Measurements from ENCODE around the gene ERV3-1.
"Not testable (repeated sequence)": the region's sequence is repeated elsewhere in the genome, so short reads cannot be mapped to it uniquely, and the experiment has no call there.

The ERV3-1 gene

DNA sequence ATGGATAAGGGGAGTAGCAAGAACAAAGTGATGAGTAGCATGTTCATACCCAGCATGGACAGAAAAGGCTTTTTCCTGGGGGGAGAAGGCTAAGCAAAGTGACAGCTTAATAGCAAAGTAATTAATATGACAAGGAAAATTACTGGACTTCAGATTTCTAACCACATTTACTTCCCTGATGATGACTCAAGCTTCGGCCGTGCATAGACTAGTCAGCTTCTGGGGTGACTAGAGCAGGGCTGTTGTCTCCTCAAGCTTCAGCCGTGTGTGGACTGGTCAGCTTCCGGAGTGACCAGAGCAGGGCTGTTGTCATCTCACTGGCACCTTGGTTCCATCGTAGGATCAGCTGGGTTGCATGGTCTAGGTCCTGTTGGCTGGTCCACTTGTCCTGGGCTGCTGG, 13.5 kb downstream of the ERV3-1 start:
- Mint-ChIP-seq H3K27me3 (no peaks in the 10 kb centered on the region), H3K36me3 (peaks cover 43% of the 10 kb centered on the region), H3K27ac (no peak overlapping the region), H3K4me3 (no peak overlapping the region), H3K9me3 (peaks cover 23% of the 10 kb centered on the region), H3K4me1 (no peaks in the 10 kb centered on the region)
- ATAC-seq (ENCODE audit: low read depth): no peak
- no peak for DNase-seq (ENCODE audit: low spot score in 2 of 2)

GRCh38 chr7:64990936-64991335, 15.6 kb downstream of the ERV3-1 start, which contains the start of gene ZNF117:
ZNF117 (minus strand) TSS chr7:64991036.
- Mint-ChIP-seq H3K27ac (no peak within 1 kb of the TSS), H3K4me1 (no peaks in the 10 kb centered on the region), H3K27me3 (no peaks in the 10 kb centered on the region), H3K9me3 (peaks cover 32% of the 10 kb centered on the region), H3K4me3 (no peak within 1 kb of the TSS), H3K36me3 (peaks cover 49% of the 10 kb centered on the region)
- ATAC-seq (ENCODE audit: low read depth) (no peak), DNase-seq (ENCODE audit: low spot score in 2 of 2) (no peak)

GRCh38 chr7:64990216-64990615, 16.3 kb downstream of the ERV3-1 start:
- peaks cover 32% of the 10 kb centered on the region for H3K9me3 Mint-ChIP-seq
- ATAC-seq (ENCODE audit: low read depth) (no peak), DNase-seq (ENCODE audit: low spot score in 2 of 2) (no peak)
- H3K4me3 Mint-ChIP-seq: no peak overlapping the region
- no peaks in the 10 kb centered on the region for H3K27me3 Mint-ChIP-seq
- peaks cover 52% of the 10 kb centered on the region for H3K36me3 Mint-ChIP-seq
- H3K27ac Mint-ChIP-seq: no peak overlapping the region
- H3K4me1 Mint-ChIP-seq: no peaks in the 10 kb centered on the region

DNA sequence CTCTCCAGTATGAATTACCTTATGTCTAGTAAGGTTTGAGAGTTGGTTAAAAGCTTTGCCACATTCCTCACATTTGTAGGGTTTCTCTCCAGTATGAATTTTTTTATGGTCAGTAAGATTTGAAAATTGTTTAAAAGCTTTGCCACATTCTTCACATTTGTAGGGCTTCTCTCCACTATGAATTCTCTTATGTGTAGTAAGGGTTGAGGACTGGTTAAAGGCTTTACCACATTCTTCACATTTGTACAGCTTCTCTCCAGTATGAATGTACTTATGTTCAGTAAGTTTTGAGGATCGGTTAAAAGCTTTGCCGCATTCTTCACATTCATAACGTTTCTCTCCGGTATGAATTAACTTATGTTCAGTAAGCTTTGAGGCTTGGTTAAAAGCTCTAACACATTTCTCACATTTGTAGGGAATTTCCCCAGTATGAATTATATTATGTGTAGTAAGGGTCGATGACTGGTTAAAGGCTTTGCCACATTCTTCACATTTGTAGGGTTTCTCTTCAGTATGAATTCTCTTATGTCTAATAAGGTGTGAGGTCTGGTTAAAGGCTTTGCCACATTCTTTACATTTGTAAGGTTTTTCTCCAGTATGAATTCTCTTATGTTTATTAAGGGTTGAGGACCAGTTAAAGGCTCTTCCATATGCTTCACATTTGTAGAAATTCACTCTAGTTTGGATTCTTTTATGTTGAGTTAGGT, 27.8 kb downstream of the ERV3-1 start:
- Mint-ChIP-seq H3K27ac (no peak overlapping the region), H3K27me3 (no peaks in the 10 kb centered on the region), H3K4me3 (no peak overlapping the region), H3K36me3 (peaks cover 51% of the 10 kb centered on the region), H3K9me3 (peaks cover 22% of the 10 kb centered on the region), H3K4me1 (no peaks in the 10 kb centered on the region)
- DNase-seq (ENCODE audit: low spot score in 2 of 2) (no peak), ATAC-seq (ENCODE audit: low read depth) (no peak)

- H3K36me3 Mint-ChIP-seq: no peaks in the 10 kb centered on the region
- no peak overlapping the region for H3K27ac Mint-ChIP-seq
- H3K9me3 Mint-ChIP-seq: peaks cover 12% of the 10 kb centered on the region
- DNase-seq (ENCODE audit: low spot score in 2 of 2): no peak
- no peak for ATAC-seq (ENCODE audit: low read depth)
- no peak overlapping the region for H3K4me3 Mint-ChIP-seq
- no peaks in the 10 kb centered on the region for H3K27me3 Mint-ChIP-seq
- no peaks in the 10 kb centered on the region for H3K4me1 Mint-ChIP-seq
These were observed 40.9 kb downstream of the ERV3-1 start for GRCh38 chr7:64965594-64965993.

DNA sequence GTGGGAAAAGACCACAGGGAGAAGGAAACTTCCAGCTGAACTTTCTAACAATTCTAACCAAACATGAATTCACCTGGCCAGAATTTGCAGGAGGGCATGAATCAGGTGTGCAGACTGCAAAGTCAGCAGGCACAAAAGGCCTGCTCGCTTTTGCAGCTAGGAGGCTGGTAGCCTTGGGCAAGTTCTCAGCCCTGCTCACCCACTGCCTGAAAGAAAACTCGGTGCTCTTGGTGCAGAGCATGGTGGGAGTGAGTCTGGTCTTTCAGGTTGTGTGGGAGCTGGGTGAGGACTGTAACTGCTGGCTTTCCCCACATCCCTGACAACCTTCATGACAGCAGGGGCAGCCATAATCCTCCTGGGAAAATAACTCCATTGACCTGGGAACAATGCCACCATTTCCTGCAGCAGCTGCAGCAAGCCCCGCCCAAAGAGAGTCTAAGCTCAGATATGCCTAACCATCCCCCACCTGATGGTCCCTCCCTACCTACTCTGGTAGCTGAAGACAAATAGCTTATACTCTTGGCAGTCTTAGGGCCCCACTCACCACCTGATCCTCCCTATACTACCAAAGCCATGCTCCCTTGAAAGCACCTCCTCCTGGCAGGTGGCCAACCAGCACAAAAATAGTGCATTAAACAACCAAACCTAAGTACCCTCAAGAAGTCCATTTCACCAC, 47.3 kb downstream of the ERV3-1 start:
- no peak overlapping the region for H3K4me3 Mint-ChIP-seq
- H3K27ac Mint-ChIP-seq: no peak overlapping the region
- peaks cover 16% of the 10 kb centered on the region for H3K9me3 Mint-ChIP-seq
- DNase-seq (ENCODE audit: low spot score in 2 of 2): no peak
- H3K27me3 Mint-ChIP-seq: no peaks in the 10 kb centered on the region
- no peak for ATAC-seq (ENCODE audit: low read depth)
- peaks cover 6% of the 10 kb centered on the region for H3K36me3 Mint-ChIP-seq
- H3K4me1 Mint-ChIP-seq: no peaks in the 10 kb centered on the region

- ATAC-seq (ENCODE audit: low read depth) (peak; percentile 57), DNase-seq (ENCODE audit: low spot score in 2 of 2) (peak in 1 of 2 donors; percentile 48)
- peaks cover 2% of the 10 kb centered on the region for H3K36me3 Mint-ChIP-seq
- H3K27ac Mint-ChIP-seq: no peak overlapping the region
- H3K4me1 Mint-ChIP-seq: peaks cover 9% of the 10 kb centered on the region
- H3K4me3 Mint-ChIP-seq: no peak overlapping the region
- no peaks in the 10 kb centered on the region for H3K9me3 Mint-ChIP-seq
- H3K27me3 Mint-ChIP-seq: peaks cover 16% of the 10 kb centered on the region
These were observed 55.1 kb downstream of the ERV3-1 start for GRCh38 chr7:64951250-64951848.

GRCh38 chr7:64950673-64951072, 55.8 kb downstream of the ERV3-1 start:
- H3K4me3 Mint-ChIP-seq; ATAC-seq (ENCODE audit: low read depth); H3K9me3 Mint-ChIP-seq; H3K36me3 Mint-ChIP-seq; H3K27ac Mint-ChIP-seq; H3K4me1 Mint-ChIP-seq; DNase-seq (ENCODE audit: low spot score in 2 of 2): not testable (repeated sequence)
- peaks cover 22% of the 10 kb centered on the region for H3K27me3 Mint-ChIP-seq

- not testable (repeated sequence) for H3K4me3 Mint-ChIP-seq; H3K4me1 Mint-ChIP-seq; H3K9me3 Mint-ChIP-seq; ATAC-seq (ENCODE audit: low read depth); H3K27ac Mint-ChIP-seq; H3K36me3 Mint-ChIP-seq; DNase-seq (ENCODE audit: low spot score in 2 of 2)
- H3K27me3 Mint-ChIP-seq: peaks cover 26% of the 10 kb centered on the region
These were observed 57.7 kb downstream of the ERV3-1 start for GRCh38 chr7:64948774-64949173.

GRCh38 chr7:64947252-64948000, 59.1 kb downstream of the ERV3-1 start:
- Mint-ChIP-seq H3K27me3 (peaks cover 26% of the 10 kb centered on the region), H3K36me3 (no peaks in the 10 kb centered on the region), H3K4me3 (peak overlapping the region; percentile 58)

GRCh38 chr7:64946772-64947171, 59.7 kb downstream of the ERV3-1 start:
- DNase-seq (ENCODE audit: low spot score in 2 of 2) (no peak), ATAC-seq (ENCODE audit: low read depth) (no peak)
- Mint-ChIP-seq H3K27me3 (peaks cover 26% of the 10 kb centered on the region), H3K36me3 (no peaks in the 10 kb centered on the region), H3K9me3 (no peaks in the 10 kb centered on the region), H3K27ac (no peak overlapping the region), H3K4me1 (peaks cover 9% of the 10 kb centered on the region), H3K4me3 (no peak overlapping the region)

More at GRCh38 chr7:64947252-64948000, 59.1 kb downstream of the ERV3-1 start:
- no peak for ATAC-seq (ENCODE audit: low read depth)
- Mint-ChIP-seq H3K4me1 (peaks cover 9% of the 10 kb centered on the region), H3K27ac (no peak overlapping the region), H3K9me3 (no peaks in the 10 kb centered on the region)
- no peak for DNase-seq (ENCODE audit: low spot score in 2 of 2)

- peaks cover 26% of the 10 kb centered on the region for H3K27me3 Mint-ChIP-seq
- H3K9me3 Mint-ChIP-seq: no peaks in the 10 kb centered on the region
- peaks cover 3% of the 10 kb centered on the region for H3K4me1 Mint-ChIP-seq
- H3K4me3 Mint-ChIP-seq: no peak overlapping the region
- H3K36me3 Mint-ChIP-seq: no peaks in the 10 kb centered on the region
- H3K27ac Mint-ChIP-seq: no peak overlapping the region
- no peak for ATAC-seq (ENCODE audit: low read depth)
- no peak for DNase-seq (ENCODE audit: low spot score in 2 of 2)
These were observed 60.8 kb downstream of the ERV3-1 start for GRCh38 chr7:64945503-64946175.

DNA sequence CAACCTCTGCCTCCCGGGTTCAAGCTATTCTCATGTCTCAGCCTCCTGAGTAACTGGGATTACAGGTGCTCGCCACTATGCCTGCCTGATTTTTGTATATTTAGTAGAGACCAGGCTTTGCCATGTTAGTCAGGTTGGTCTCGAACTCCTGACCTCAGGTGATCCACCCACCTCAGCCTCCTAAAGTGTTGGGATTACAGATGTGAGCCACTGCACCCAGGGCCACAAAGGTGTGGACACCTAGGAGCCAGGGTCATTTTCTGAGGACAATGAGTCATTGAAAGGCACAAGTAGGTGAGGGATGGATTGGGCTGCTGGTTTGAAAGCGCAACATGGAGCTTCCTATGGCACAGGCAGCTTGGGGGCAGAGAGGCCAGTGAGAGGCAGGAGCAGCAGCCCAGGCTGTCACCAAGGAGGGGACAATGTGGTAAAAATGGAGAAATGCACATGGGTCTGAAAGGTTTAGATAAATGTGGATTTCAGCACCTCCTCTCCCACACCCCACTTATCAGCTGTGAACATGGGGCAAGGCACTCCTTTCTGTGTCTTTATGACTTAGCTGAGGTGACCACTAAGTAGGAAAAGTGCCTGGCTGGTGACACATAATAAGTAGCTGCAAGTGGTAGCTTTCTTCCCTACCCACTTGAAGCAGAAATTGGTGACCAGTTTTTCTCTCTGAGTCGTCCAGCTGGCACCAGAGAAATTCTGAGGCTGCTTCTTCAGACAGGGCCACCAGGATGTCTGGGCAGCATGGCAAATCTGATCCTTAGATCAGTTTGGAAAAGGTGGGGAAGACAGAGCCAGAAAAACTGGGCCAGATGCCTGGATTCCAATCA, 61.6 kb downstream of the ERV3-1 start:
- H3K27me3 Mint-ChIP-seq: peaks cover 26% of the 10 kb centered on the region
- not testable (repeated sequence) for H3K4me3 Mint-ChIP-seq; H3K36me3 Mint-ChIP-seq; H3K9me3 Mint-ChIP-seq; ATAC-seq (ENCODE audit: low read depth); DNase-seq (ENCODE audit: low spot score in 2 of 2); H3K27ac Mint-ChIP-seq; H3K4me1 Mint-ChIP-seq
